GM23338 (cell line): ENCODE data around the gene RIOK1. TPM values are rescaled to one million over a fixed set of nuclear protein-coding genes. Genes with fewer than 3 reads are reported as not detected.

Experiments used
- ATAC-seq: fragments of 200-7000 bp; cut with Tn5 transposase; 3 replicates; pipeline ENCODE4 v1.9.1; 2020
- DNase-seq: peaks from one replicate; pipeline ENCODE4 v3.0.0-alpha.2; 2015; ENCODE audit warnings: low spot score
- H2AFZ ChIP-seq: fragments of 200-600 bp; sonication (generic); 2 replicates; pipeline ENCODE4 v1.8.0; 2016; ENCODE audit warnings: antibody characterized with exemption, mild to moderate bottlenecking, moderate library complexity
- H3F3A ChIP-seq: fragments of 200-600 bp; sonication (generic); replicated peaks from 2 replicates; pipeline ENCODE4 v1.8.0; 2017; ENCODE audit warnings: antibody characterized with exemption, mixed run types, low read depth
- H3K27ac ChIP-seq: fragments of 200-600 bp; sonication (generic); 2 replicates; pipeline ENCODE4 v1.6.1; 2016; ENCODE audit warnings: low read depth
- H3K27me3 ChIP-seq: fragments of 200-600 bp; sonication (generic); 2 replicates; pipeline ENCODE4 v1.8.0; 2016; ENCODE audit warnings: mild to moderate bottlenecking, mixed run types, moderate library complexity; ENCODE audit not compliant: insufficient read depth
- H3K36me3 ChIP-seq: fragments of 200-600 bp; sonication (generic); 2 replicates; pipeline ENCODE4 v1.8.0; 2016; ENCODE audit warnings: mild to moderate bottlenecking; ENCODE audit not compliant: insufficient read depth
- H3K4me1 ChIP-seq: fragments of 200-600 bp; sonication (generic); 2 replicates; pipeline ENCODE4 v1.8.0; 2016; ENCODE audit warnings: mild to moderate bottlenecking, moderate library complexity; ENCODE audit not compliant: insufficient read depth
- H3K4me2 ChIP-seq: fragments of 200-600 bp; sonication (generic); 2 replicates; pipeline ENCODE4 v1.7.1; 2017; ENCODE audit warnings: mixed run types
- H3K4me3 ChIP-seq: fragments of 200-600 bp; sonication (generic); 2 replicates; pipeline ENCODE4 v1.6.1; 2016; ENCODE audit warnings: mixed run types
- H3K79me2 ChIP-seq: fragments of 200-600 bp; sonication (generic); replicated peaks from 2 replicates; pipeline ENCODE4 v1.8.0; 2017; ENCODE audit warnings: mild to moderate bottlenecking; ENCODE audit not compliant: insufficient read depth
- H3K9me2 ChIP-seq: fragments of 200-600 bp; sonication (generic); 2 replicates; pipeline ENCODE4 v1.8.0; 2017; ENCODE audit not compliant: insufficient read depth
- H4K20me1 ChIP-seq: fragments of 200-600 bp; sonication (generic); replicated peaks from 2 replicates; pipeline ENCODE4 v1.8.0; 2017; ENCODE audit warnings: mild to moderate bottlenecking; ENCODE audit not compliant: insufficient read depth
- H3K27ac Mint-ChIP-seq: 2 replicates; pipeline ENCODE4 v1.8.0; 2020; ENCODE audit warnings: inconsistent platforms, mild to moderate bottlenecking, moderate library complexity, mixed read lengths
- H3K27me3 Mint-ChIP-seq: 3 replicates; pipeline ENCODE4 v1.8.0; 2022; ENCODE audit warnings: low read depth, mild to moderate bottlenecking, moderate library complexity, mixed read lengths, inconsistent platforms; ENCODE audit not compliant: insufficient read depth, poor library complexity
- H3K36me3 Mint-ChIP-seq: 3 replicates; pipeline ENCODE4 v1.8.0; 2021; ENCODE audit warnings: low read depth, mild to moderate bottlenecking, inconsistent platforms, moderate library complexity, mixed read lengths
- H3K4me1 Mint-ChIP-seq: 3 replicates; pipeline ENCODE4 v1.8.0; 2020; ENCODE audit warnings: mild to moderate bottlenecking, inconsistent platforms, mixed read lengths
- H3K4me3 Mint-ChIP-seq: 3 replicates; pipeline ENCODE4 v1.8.0; 2021; ENCODE audit warnings: moderate library complexity, mild to moderate bottlenecking, inconsistent platforms, mixed read lengths
- H3K9me3 Mint-ChIP-seq: 3 replicates; pipeline ENCODE4 v1.8.0; 2020; ENCODE audit warnings: moderate library complexity, mild to moderate bottlenecking, inconsistent platforms, mixed read lengths
- CREB1 ChIP-seq: fragments of 250-450 bp; sonication (Bioruptor Pico); IDR thresholded peaks from 2 replicates; pipeline ENCODE4 v1.5.0; 2020; ENCODE audit warnings: low read depth, mild to moderate bottlenecking, moderate library complexity
- CTCF ChIP-seq, 2 experiments: fragments of 200-600 bp in 1 of 2; sonication (generic) in 1 of 2; conservative IDR thresholded peaks; 2 replicates each; pipeline versions ENCODE4 v1.5.1 to v1.6.1; 2016 to 2017; ENCODE audit warnings: antibody characterized with exemption in 2 of 2, low read depth in 2 of 2, mild to moderate bottlenecking in 2 of 2, moderate library complexity in 1 of 2
- ETS1 ChIP-seq: IDR thresholded peaks from 2 replicates; pipeline ENCODE4 v1.6.1; 2016; ENCODE audit warnings: antibody characterized with exemption
- EZH2 ChIP-seq: fragments of 200-600 bp; sonication (generic); IDR thresholded peaks from one replicate; pipeline ENCODE4 v1.8.0; 2017; ENCODE audit warnings: antibody characterized with exemption, mild to moderate bottlenecking, low read depth; ENCODE audit not compliant: unreplicated experiment
- EZH2phosphoT487 ChIP-seq: fragments of 200-600 bp; sonication (generic); IDR thresholded peaks from one replicate; pipeline ENCODE4 v1.8.1; 2018; ENCODE audit warnings: antibody characterized with exemption; ENCODE audit not compliant: unreplicated experiment
- JUNB ChIP-seq: IDR thresholded peaks from one replicate; pipeline ENCODE4 v1.6.1; 2016; ENCODE audit warnings: antibody characterized with exemption; ENCODE audit not compliant: unreplicated experiment
- NANOG ChIP-seq: IDR thresholded peaks from 2 replicates; pipeline ENCODE4 v1.6.1; 2016; ENCODE audit warnings: antibody characterized with exemption, borderline replicate concordance
- POLR2AphosphoS5 ChIP-seq: IDR thresholded peaks from 2 replicates; pipeline ENCODE4 v1.6.1; 2016; ENCODE audit warnings: antibody characterized with exemption, low read depth
- REST ChIP-seq: IDR thresholded peaks from one replicate; pipeline ENCODE4 v1.6.1; 2018; ENCODE audit warnings: antibody characterized with exemption; ENCODE audit not compliant: unreplicated experiment
- STAT1 ChIP-seq: IDR thresholded peaks from one replicate; pipeline ENCODE4 v1.6.1; 2016; ENCODE audit warnings: antibody characterized with exemption; ENCODE audit not compliant: unreplicated experiment
- ZNF114 ChIP-seq: fragments of 250-450 bp; sonication (Bioruptor Pico); IDR thresholded peaks from 2 replicates; pipeline ENCODE4 v1.5.0; 2020; ENCODE audit warnings: mild to moderate bottlenecking, moderate library complexity
- ZNF331 ChIP-seq: fragments of 250-450 bp; sonication (Bioruptor Pico); IDR thresholded peaks from 2 replicates; pipeline ENCODE4 v1.5.0; 2020; ENCODE audit warnings: low read depth, mild to moderate bottlenecking, moderate library complexity
- ZNF462 ChIP-seq: fragments of 250-450 bp; sonication (Bioruptor Pico); IDR thresholded peaks from 2 replicates; pipeline ENCODE4 v1.5.0; 2020; ENCODE audit warnings: mild to moderate bottlenecking, moderate library complexity
- polyA plus RNA-seq: library from polyadenylated mRNA; unstranded; fragments of >200 nt; fragmentation: Nextera tagmentation; extraction: Ambion mirVana; gene quantifications from 2 replicates; pipeline ENCODE4 v1.2.1, GENCODE V29; 2016
- total RNA-seq: library from RNA; depleted of rRNA; stranded (reverse); fragments of >200 nt; shearing (Covaris generic); gene quantifications from 2 replicates; pipeline ENCODE4 v1.2.3, GENCODE V29; 2014

The RIOK1 gene
- total and polyA plus RNA-seq, 2 experiments from 2014 or later = 15.5 to 34.3 TPM

- Mint-ChIP-seq H3K27ac (no peak overlapping the region), H3K9me3 (no peaks in the 10 kb centered on the region), H3K36me3 (no peaks in the 10 kb centered on the region), H3K4me1 (peaks cover 4% of the 10 kb centered on the region; the same call in 2 of the 3 replicates), H3K4me3 (no peak overlapping the region), H3K27me3 (peaks cover 2% of the 10 kb centered on the region)
- TF ChIP-seq POLR2AphosphoS5 (no peak), CREB1 (CRISPR knock-in tag) (no peak), ZNF462 (CRISPR knock-in tag) (no peak), CTCF (conservative IDR thresholded peaks at IDR 0.05; ENCODE audit: low read depth in 2 of 2) (no peak), NANOG (no peak), REST (no peak), ETS1 (no peak), EZH2phosphoT487 (no peak), ZNF114 (CRISPR knock-in tag) (no peak), ZNF331 (CRISPR knock-in tag) (no peak), STAT1 (no peak), EZH2 (no peak), JUNB (no peak)
- peak; percentile 27 for DNase-seq
- H3K9me2 ChIP-seq = peaks cover 5% of the 10 kb centered on the region; the same call in 1 of the 2 replicates
- no peak overlapping the region for H3K27ac ChIP-seq
- no peaks in the 10 kb centered on the region for H3K36me3 ChIP-seq
- H3K4me2 ChIP-seq = no peak overlapping the region
- peaks cover 4% of the 10 kb centered on the region for H3K4me1 ChIP-seq
- no peaks in the 10 kb centered on the region for H4K20me1 ChIP-seq
- H2AFZ ChIP-seq = no peak overlapping the region
- no peak for ATAC-seq
- no peaks in the 10 kb centered on the region for H3K27me3 ChIP-seq
- H3K79me2 ChIP-seq = no peaks in the 10 kb centered on the region
- no peak overlapping the region for H3K4me3 ChIP-seq
- no peaks in the 10 kb centered on the region for H3F3A ChIP-seq
These were observed 77.6 kb downstream of the RIOK1 start for GRCh38 chr6:7467007-7467897.
